Karpas-422 (cell line): ENCODE results near the gene FBXO34. TPM values are rescaled to one million over a fixed set of nuclear protein-coding genes. Genes with fewer than 3 reads are reported as not detected.

Experiments
- DNase-seq: peaks from one replicate; pipeline ENCODE4 v3.0.0-alpha.2; 2015
- H2AFZ ChIP-seq: fragments of 200-600 bp; sonication (generic); 2 replicates; pipeline ENCODE4 v1.6.1; 2014; ENCODE audit warnings: antibody characterized with exemption, low read length, mixed read lengths
- H3K27ac ChIP-seq: fragments of 200-600 bp; sonication (generic); 2 replicates; pipeline ENCODE4 v1.5.1; 2014; ENCODE audit warnings: mild to moderate bottlenecking, low read length, moderate library complexity
- H3K27me3 ChIP-seq: fragments of 200-600 bp; sonication (generic); 2 replicates; pipeline ENCODE4 v1.6.1; 2014; ENCODE audit warnings: low read length, mixed read lengths
- H3K36me3 ChIP-seq: fragments of 200-600 bp; sonication (generic); 2 replicates; pipeline ENCODE4 v1.6.1; 2014; ENCODE audit warnings: low read length, mixed read lengths; ENCODE audit not compliant: insufficient read depth
- H3K4me1 ChIP-seq: fragments of 200-600 bp; sonication (generic); 2 replicates; pipeline ENCODE4 v1.6.1; 2014; ENCODE audit warnings: mild to moderate bottlenecking, low read length, mixed read lengths
- H3K4me2 ChIP-seq: fragments of 200-600 bp; sonication (generic); 2 replicates; pipeline ENCODE4 v1.6.1; 2014; ENCODE audit warnings: low read length, low read depth, mild to moderate bottlenecking; ENCODE audit not compliant: poor library complexity, severe bottlenecking
- H3K4me3 ChIP-seq: fragments of 200-600 bp; sonication (generic); 2 replicates; pipeline ENCODE4 v1.5.1; 2014; ENCODE audit warnings: mild to moderate bottlenecking, antibody characterized with exemption, low read length, mixed read lengths
- H3K79me2 ChIP-seq: fragments of 200-600 bp; sonication (generic); 2 replicates; pipeline ENCODE4 v1.6.1; 2014; ENCODE audit warnings: mild to moderate bottlenecking, low read length, mixed read lengths
- H3K9ac ChIP-seq: fragments of 200-600 bp; sonication (generic); 2 replicates; pipeline ENCODE4 v1.6.0; 2014; ENCODE audit warnings: low read length
- H3K9me2 ChIP-seq: fragments of 200-600 bp; sonication (generic), shearing (Covaris generic); replicated peaks from 2 replicates; pipeline ENCODE4 v1.6.0; 2014; ENCODE audit warnings: mild to moderate bottlenecking, low read length, moderate library complexity; ENCODE audit not compliant: insufficient read depth
- H3K9me3 ChIP-seq: fragments of 300-700, 200-600 bp; sonication (generic); 2 replicates; pipeline ENCODE4 v1.6.1; 2014; ENCODE audit warnings: low read length, mixed read lengths
- H4K20me1 ChIP-seq: fragments of 200-600 bp; sonication (generic); 2 replicates; pipeline ENCODE4 v1.6.1; 2014; ENCODE audit warnings: mild to moderate bottlenecking, antibody characterized with exemption, low read length, low read depth; ENCODE audit not compliant: insufficient read depth
- total RNA-seq: library from RNA; depleted of rRNA; stranded (reverse); fragments of >200 nt; shearing (Covaris generic); gene quantifications from 2 replicates; pipeline ENCODE4 v1.2.3, GENCODE V29; 2014; ENCODE audit warnings: low replicate concordance

FBXO34 gene
- total RNA-seq, 1 experiment from 2014 or later: 59.0 TPM

- no peaks in the 10 kb centered on the region for H3K4me1 ChIP-seq
- H3K36me3 ChIP-seq: no peaks in the 10 kb centered on the region; the same call in 1 of the 2 replicates
- no peak overlapping the region for H3K9ac ChIP-seq
- H3K27ac ChIP-seq: no peak overlapping the region
- no peak overlapping the region for H2AFZ ChIP-seq
- no peaks in the 10 kb centered on the region for H4K20me1 ChIP-seq
- no peaks in the 10 kb centered on the region for H3K27me3 ChIP-seq
- no peak overlapping the region for H3K4me3 ChIP-seq
- H3K9me3 ChIP-seq: no peaks in the 10 kb centered on the region
- no peak for DNase-seq
- no peak overlapping the region for H3K4me2 ChIP-seq
- H3K9me2 ChIP-seq: no peaks in the 10 kb centered on the region
- H3K79me2 ChIP-seq: no peaks in the 10 kb centered on the region
Measured at GRCh38 chr14:55383541-55384140, 112.4 kb downstream of the FBXO34 start.

- no peak overlapping the region for H3K27ac ChIP-seq
- peaks cover 2% of the 10 kb centered on the region; the same call in 1 of the 2 replicates for H3K36me3 ChIP-seq
- no peak overlapping the region for H3K4me3 ChIP-seq
- H3K9me2 ChIP-seq: no peaks in the 10 kb centered on the region
- no peak for DNase-seq
- H3K9ac ChIP-seq: no peak overlapping the region
- H3K4me2 ChIP-seq: no peak overlapping the region
- no peaks in the 10 kb centered on the region for H3K9me3 ChIP-seq
- H3K4me1 ChIP-seq: no peaks in the 10 kb centered on the region
- H3K79me2 ChIP-seq: no peaks in the 10 kb centered on the region
- H3K27me3 ChIP-seq: no peaks in the 10 kb centered on the region
- no peak overlapping the region for H2AFZ ChIP-seq
- no peaks in the 10 kb centered on the region for H4K20me1 ChIP-seq
Measured at GRCh38 chr14:55384536-55384935, 113.3 kb downstream of the FBXO34 start.

DNA sequence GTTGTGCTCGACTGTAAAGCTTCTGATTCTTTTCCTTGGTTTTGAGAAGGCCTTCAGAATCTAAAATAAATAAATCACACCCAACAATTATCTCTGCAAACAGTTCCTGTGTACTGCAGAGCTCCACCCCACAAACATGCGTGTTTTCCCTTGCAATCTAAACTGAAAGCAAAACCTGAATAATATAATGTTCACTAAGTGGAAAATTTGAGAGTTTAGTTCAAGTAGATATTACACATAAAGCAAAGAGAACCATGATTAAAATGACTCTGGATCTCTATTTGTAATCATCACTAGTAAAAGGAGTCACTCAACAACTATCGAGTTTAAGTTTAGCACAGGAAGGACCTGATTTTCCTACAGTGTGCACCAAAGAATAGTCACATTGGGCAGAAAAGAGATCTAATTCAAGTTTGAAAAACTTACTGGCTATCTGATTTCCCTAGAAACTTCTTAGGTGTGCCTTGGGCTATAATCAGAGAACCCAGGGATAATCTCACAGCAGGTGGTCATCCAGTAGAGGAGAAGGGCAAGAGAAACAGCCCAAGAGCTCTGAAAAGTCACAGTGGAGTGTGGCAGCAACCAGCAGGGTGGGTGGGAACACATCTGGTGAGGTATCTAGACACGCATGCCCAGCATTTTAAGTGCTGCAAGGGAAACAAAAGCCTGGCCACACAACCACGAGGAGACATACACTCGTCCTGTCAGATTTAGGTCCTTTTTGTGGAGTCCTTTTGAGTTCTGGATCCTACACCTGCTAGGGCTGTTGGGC is 115.0 kb downstream of the FBXO34 start:
- no peak overlapping the region for H3K27ac ChIP-seq
- H3K9me3 ChIP-seq: no peaks in the 10 kb centered on the region
- H3K79me2 ChIP-seq: no peaks in the 10 kb centered on the region
- no peaks in the 10 kb centered on the region for H4K20me1 ChIP-seq
- H3K9me2 ChIP-seq: no peaks in the 10 kb centered on the region
- DNase-seq: no peak
- peaks cover 3% of the 10 kb centered on the region; the same call in 1 of the 2 replicates for H3K36me3 ChIP-seq
- no peak overlapping the region for H3K4me3 ChIP-seq
- H3K9ac ChIP-seq: no peak overlapping the region
- no peak overlapping the region for H2AFZ ChIP-seq
- no peaks in the 10 kb centered on the region for H3K27me3 ChIP-seq
- no peaks in the 10 kb centered on the region for H3K4me1 ChIP-seq
- no peak overlapping the region for H3K4me2 ChIP-seq

GRCh38 chr14:55387121-55387520 is 115.9 kb downstream of the FBXO34 start:
- no peaks in the 10 kb centered on the region for H4K20me1 ChIP-seq
- H3K4me1 ChIP-seq: no peaks in the 10 kb centered on the region
- H3K36me3 ChIP-seq: peaks cover 3% of the 10 kb centered on the region; the same call in 1 of the 2 replicates
- no peak for DNase-seq
- no peaks in the 10 kb centered on the region for H3K9me3 ChIP-seq
- H3K27me3 ChIP-seq: no peaks in the 10 kb centered on the region
- H3K9ac ChIP-seq: no peak overlapping the region
- no peak overlapping the region for H3K4me2 ChIP-seq
- no peak overlapping the region for H2AFZ ChIP-seq
- H3K9me2 ChIP-seq: no peaks in the 10 kb centered on the region
- no peak overlapping the region for H3K27ac ChIP-seq
- H3K4me3 ChIP-seq: no peak overlapping the region
- peaks cover 3% of the 10 kb centered on the region; the same call in 1 of the 2 replicates for H3K79me2 ChIP-seq

DNA sequence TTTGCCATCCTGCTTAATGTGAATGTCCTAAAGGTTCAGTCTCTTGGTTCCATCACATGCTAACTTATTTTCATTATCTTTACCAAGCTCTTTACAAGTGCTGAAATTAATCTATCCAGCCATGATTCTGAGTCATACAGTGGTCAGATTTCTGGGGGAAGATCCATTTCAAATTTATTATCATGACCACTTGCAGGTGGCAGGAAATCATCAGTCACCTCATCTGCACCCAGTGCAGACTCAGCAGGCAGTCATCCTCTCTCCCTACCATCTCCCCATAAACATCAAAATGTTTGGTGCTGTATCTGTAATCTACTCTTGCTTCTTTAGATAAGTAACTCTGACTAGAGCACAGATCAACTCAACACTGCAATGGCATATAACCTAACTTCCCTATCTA is 116.9 kb downstream of the FBXO34 start:
- Histone ChIP-seq H3K4me2 (no peak overlapping the region), H4K20me1 (no peaks in the 10 kb centered on the region), H3K27ac (no peak overlapping the region), H3K36me3 (peaks cover 3% of the 10 kb centered on the region; the same call in 1 of the 2 replicates), H3K9me2 (no peaks in the 10 kb centered on the region), H3K79me2 (peaks cover 8% of the 10 kb centered on the region; the same call in 1 of the 2 replicates), H2AFZ (no peak overlapping the region), H3K4me1 (no peaks in the 10 kb centered on the region), H3K9ac (no peak overlapping the region), H3K27me3 (no peaks in the 10 kb centered on the region), H3K9me3 (no peaks in the 10 kb centered on the region), H3K4me3 (no peak overlapping the region)
- DNase-seq: no peak

DNA sequence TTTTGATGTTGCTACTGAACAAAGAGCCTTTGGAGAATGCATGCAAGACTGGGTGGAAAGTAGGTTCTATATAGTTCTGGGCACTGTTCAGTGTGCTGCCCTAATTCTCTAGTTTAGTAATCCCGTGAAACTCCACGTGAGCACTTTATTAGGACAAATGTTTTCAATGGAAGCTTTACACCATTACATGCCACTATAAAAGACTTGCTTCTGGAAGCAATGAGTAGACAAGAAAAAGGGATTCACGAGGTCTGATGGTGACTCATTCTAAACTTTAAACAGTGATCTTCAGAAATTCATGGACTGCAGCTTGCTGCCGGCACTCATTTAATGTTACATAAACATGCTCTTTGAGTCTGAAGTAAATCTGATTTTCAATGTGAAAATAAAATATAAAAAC is 118.1 kb downstream of the FBXO34 start:
- no peak for DNase-seq
- Histone ChIP-seq H3K9me2 (no peaks in the 10 kb centered on the region), H3K36me3 (peaks cover 3% of the 10 kb centered on the region; the same call in 1 of the 2 replicates), H3K4me3 (no peak overlapping the region), H3K27me3 (no peaks in the 10 kb centered on the region), H2AFZ (no peak overlapping the region), H3K4me1 (no peaks in the 10 kb centered on the region), H3K79me2 (peaks cover 8% of the 10 kb centered on the region; the same call in 1 of the 2 replicates), H3K9me3 (no peaks in the 10 kb centered on the region), H3K9ac (no peak overlapping the region), H4K20me1 (no peaks in the 10 kb centered on the region), H3K27ac (no peak overlapping the region), H3K4me2 (no peak overlapping the region)

- H3K9ac ChIP-seq: no peak overlapping the region
- no peaks in the 10 kb centered on the region for H4K20me1 ChIP-seq
- DNase-seq: no peak
- H3K4me2 ChIP-seq: no peak overlapping the region
- H3K27me3 ChIP-seq: no peaks in the 10 kb centered on the region
- H3K9me2 ChIP-seq: no peaks in the 10 kb centered on the region
- no peak overlapping the region for H3K4me3 ChIP-seq
- H3K27ac ChIP-seq: no peak overlapping the region
- peaks cover 58% of the 10 kb centered on the region for H3K79me2 ChIP-seq
- no peaks in the 10 kb centered on the region for H3K36me3 ChIP-seq
- H2AFZ ChIP-seq: no peak overlapping the region
- no peaks in the 10 kb centered on the region for H3K4me1 ChIP-seq
- H3K9me3 ChIP-seq: no peaks in the 10 kb centered on the region
Measured at GRCh38 chr14:55398679-55399078, 127.5 kb downstream of the FBXO34 start.

GRCh38 chr14:55399183-55399582 is 128.0 kb downstream of the FBXO34 start:
- no peaks in the 10 kb centered on the region for H4K20me1 ChIP-seq
- H3K9ac ChIP-seq: no peak overlapping the region
- no peak overlapping the region for H2AFZ ChIP-seq
- DNase-seq: no peak
- H3K36me3 ChIP-seq: no peaks in the 10 kb centered on the region
- no peaks in the 10 kb centered on the region for H3K27me3 ChIP-seq
- H3K27ac ChIP-seq: no peak overlapping the region
- no peak overlapping the region for H3K4me2 ChIP-seq
- peaks cover 63% of the 10 kb centered on the region for H3K79me2 ChIP-seq
- peaks cover 4% of the 10 kb centered on the region for H3K4me1 ChIP-seq
- H3K9me2 ChIP-seq: no peaks in the 10 kb centered on the region
- H3K9me3 ChIP-seq: no peaks in the 10 kb centered on the region
- no peak overlapping the region for H3K4me3 ChIP-seq
